ENCODE data around the gene ADAMTS14.

The ADAMTS14 gene

GRCh38 chr10:70773965-70774809 lies 101.9 kb downstream of the ADAMTS14 start:
- DNase-seq, result no peak

GRCh38 chr10:70774810-70775678 lies 102.7 kb downstream of the ADAMTS14 start:
- no peak for DNase-seq

- DNase-seq, result no peak
Measured at GRCh38 chr10:70775679-70776454, 103.6 kb downstream of the ADAMTS14 start.

- DNase-seq, result no peak
Measured at GRCh38 chr10:70776455-70777005, 104.2 kb downstream of the ADAMTS14 start.

- DNase-seq, result no peak
Measured at GRCh38 chr10:70777063-70777875, 105.0 kb downstream of the ADAMTS14 start.

- no peak for DNase-seq
Measured at GRCh38 chr10:70778267-70778924, 106.1 kb downstream of the ADAMTS14 start.

- no peak for DNase-seq
Measured at GRCh38 chr10:70779088-70779487, 106.8 kb downstream of the ADAMTS14 start.

- DNase-seq, result no peak
Measured at GRCh38 chr10:70779511-70780369, 107.4 kb downstream of the ADAMTS14 start.

GRCh38 chr10:70780370-70780760 lies 108.1 kb downstream of the ADAMTS14 start:
- DNase-seq, result no peak

GRCh38 chr10:70780772-70781171 lies 108.5 kb downstream of the ADAMTS14 start:
- DNase-seq, result no peak

GRCh38 chr10:70781461-70782051 lies 109.2 kb downstream of the ADAMTS14 start:
- no peak for DNase-seq

- no peak for DNase-seq
Measured at GRCh38 chr10:70782086-70782745, 109.9 kb downstream of the ADAMTS14 start.

- no peak for DNase-seq
Measured at GRCh38 chr10:70782746-70783680, 110.7 kb downstream of the ADAMTS14 start.

GRCh38 chr10:70784016-70784415 lies 111.7 kb downstream of the ADAMTS14 start:
- no peak for DNase-seq

GRCh38 chr10:70784471-70784870 lies 112.2 kb downstream of the ADAMTS14 start:
- DNase-seq, result no peak

- no peak for DNase-seq
Measured at GRCh38 chr10:70785190-70785589, 112.9 kb downstream of the ADAMTS14 start, which contains the start of gene TBATA. Gene TBATA, minus strand, starts transcription at chr10:70785377. Its CDS starts 1,998 bp downstream, at chr10:70783379.

- no peak for DNase-seq
Measured at GRCh38 chr10:70786799-70787415, 114.6 kb downstream of the ADAMTS14 start.
